Prostate gland (tissue), 2 donors: ENCODE results near the gene ABCA2.

Source experiments
- CTCF ChIP-seq, 4 experiments: fragments of 200-600 bp in 2 of 4; fragments of 450-650 bp in 2 of 4; sonication (generic) in 2 of 4; IDR thresholded peaks; 1 replicate in 3 of 4; 2 replicates in 1 of 4; pipeline ENCODE4 v1.5.1; 2016 to 2019; ENCODE audit warnings: antibody characterized with exemption in 4 of 4, mild to moderate bottlenecking in 2 of 4, moderate library complexity in 2 of 4
- POLR2A ChIP-seq: fragments of 450-650 bp; IDR thresholded peaks from one replicate; pipeline ENCODE4 v1.6.1; 2016; ENCODE audit warnings: antibody characterized with exemption, mild to moderate bottlenecking
- POLR2AphosphoS5 ChIP-seq: sonication (generic); formaldehyde crosslinking; IDR thresholded peaks from one replicate; pipeline ENCODE4 v1.6.1; 2017; ENCODE audit warnings: antibody characterized with exemption

- TF ChIP-seq POLR2A (no peak), CTCF (IDR thresholded peaks at IDR 0.05) (no peak), POLR2AphosphoS5 (no peak)
Observed at GRCh38 chr9:137035937-137036336, 7.9 kb upstream of the ABCA2 start.
